ENCODE measurements around the gene CACNA1S.

GRCh38 chr1:201004154-201004553 lies 108.1 kb downstream of the CACNA1S start:
- no peak for TF ChIP-seq CTCF (IDR thresholded peaks at IDR 0.05)
- no peak for TF ChIP-seq POLR2A (IDR thresholded peaks at IDR 0.05)

Data from esophagus squamous epithelium (tissue), 4 donors.